Measurements from ENCODE around the gene KLHL17. TPM values are rescaled to one million over a fixed set of nuclear protein-coding genes. Genes with fewer than 3 reads are reported as not detected.

Gene KLHL17
- total RNA-seq, 2 experiments from 2014 or later: 28.6 to 31.7 TPM

GRCh38 chr1:996851-997712 lies 36.7 kb downstream of the KLHL17 start:
- DNase-seq: no peak
- peaks cover 36% of the 10 kb centered on the region for H3K27me3 Mint-ChIP-seq
- peaks cover 3% of the 10 kb centered on the region for H3K36me3 Mint-ChIP-seq (ENCODE audit: low read depth)
- CTCF ChIA-PET: no interaction called here
- no peak overlapping the region for H3K4me3 Mint-ChIP-seq
- POLR2A ChIA-PET: interaction anchor here (1.3 kb wide), 1 partner anchor 17 kb away, joined by 9 read pairs; the partner anchor contains the start of gene ISG15
- no peak overlapping the region for H3K27ac Mint-ChIP-seq
- H3K4me1 Mint-ChIP-seq: peaks cover 14% of the 10 kb centered on the region
- peaks cover 4% of the 10 kb centered on the region for H3K9me3 Mint-ChIP-seq

- H3K4me3 Mint-ChIP-seq: no peak overlapping the region
- CTCF ChIA-PET: no interaction called here
- peaks cover under 1% of the 10 kb centered on the region for H3K36me3 Mint-ChIP-seq (ENCODE audit: low read depth)
- peaks cover 11% of the 10 kb centered on the region for H3K4me1 Mint-ChIP-seq
- peaks cover under 1% of the 10 kb centered on the region for H3K9me3 Mint-ChIP-seq
- DNase-seq: no peak
- no peak overlapping the region for H3K27ac Mint-ChIP-seq
- POLR2A ChIA-PET: interaction anchor here (1.3 kb wide), 1 partner anchor 16 kb away, joined by 9 read pairs; the partner anchor contains the start of gene ISG15
- peaks cover 34% of the 10 kb centered on the region for H3K27me3 Mint-ChIP-seq
Observed at GRCh38 chr1:997713-997992, 37.3 kb downstream of the KLHL17 start.

- H3K27ac Mint-ChIP-seq: no peak overlapping the region
- ChIA-PET CTCF (no interaction called here), POLR2A (interaction anchor here (1.3 kb wide), 1 partner anchor 15 kb away, joined by 9 read pairs; the partner anchor contains the start of gene ISG15)
- no peaks in the 10 kb centered on the region for H3K36me3 Mint-ChIP-seq (ENCODE audit: low read depth)
- DNase-seq: no peak
- H3K27me3 Mint-ChIP-seq: peaks cover 36% of the 10 kb centered on the region
- no peak overlapping the region for H3K4me3 Mint-ChIP-seq
- H3K4me1 Mint-ChIP-seq: peaks cover 8% of the 10 kb centered on the region
- H3K9me3 Mint-ChIP-seq: no peaks in the 10 kb centered on the region
Observed at GRCh38 chr1:997993-998744, 37.8 kb downstream of the KLHL17 start.

DNA sequence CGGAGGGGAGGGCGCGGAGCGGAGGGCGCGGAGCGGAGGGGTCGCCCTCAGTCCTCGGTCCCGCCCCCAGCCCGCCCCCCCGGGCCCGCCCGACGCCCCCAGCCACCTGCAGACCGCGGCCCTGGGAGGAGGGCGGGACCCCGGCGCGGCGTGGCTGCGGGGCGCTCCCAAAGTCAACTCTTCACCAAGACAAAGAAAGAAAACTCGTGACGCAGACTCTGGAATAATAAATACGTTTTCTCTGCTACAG lies 38.3 kb downstream of the KLHL17 start:
- Mint-ChIP-seq H3K27ac (no peak overlapping the region), H3K4me3 (no peak overlapping the region)

GRCh38 chr1:998995-999724 lies 38.8 kb downstream of the KLHL17 start:
- no peak for DNase-seq
- peaks cover 42% of the 10 kb centered on the region for H3K27me3 Mint-ChIP-seq
- CTCF ChIA-PET: interaction anchor here (0.7 kb wide), 1 partner anchor 23 kb away, joined by 3 read pairs; no protein-coding TSS in a partner anchor
- peaks cover 8% of the 10 kb centered on the region for H3K4me1 Mint-ChIP-seq
- POLR2A ChIA-PET: interaction anchor here (1.1 kb wide), 1 partner anchor 14 kb away, joined by 4 read pairs; the partner anchor contains the start of gene ISG15
- no peak overlapping the region for H3K4me3 Mint-ChIP-seq
- no peak overlapping the region for H3K27ac Mint-ChIP-seq
- no peaks in the 10 kb centered on the region for H3K9me3 Mint-ChIP-seq
- H3K36me3 Mint-ChIP-seq (ENCODE audit: low read depth): no peaks in the 10 kb centered on the region

More for the DNA sequence above, 38.3 kb downstream of the KLHL17 start:
- H3K9me3 Mint-ChIP-seq: no peaks in the 10 kb centered on the region
- DNase-seq: no peak
- ChIA-PET POLR2A (no interaction called here), CTCF (no interaction called here)
- no peaks in the 10 kb centered on the region for H3K36me3 Mint-ChIP-seq (ENCODE audit: low read depth)
- H3K4me1 Mint-ChIP-seq: peaks cover 8% of the 10 kb centered on the region
- peaks cover 40% of the 10 kb centered on the region for H3K27me3 Mint-ChIP-seq

DNA sequence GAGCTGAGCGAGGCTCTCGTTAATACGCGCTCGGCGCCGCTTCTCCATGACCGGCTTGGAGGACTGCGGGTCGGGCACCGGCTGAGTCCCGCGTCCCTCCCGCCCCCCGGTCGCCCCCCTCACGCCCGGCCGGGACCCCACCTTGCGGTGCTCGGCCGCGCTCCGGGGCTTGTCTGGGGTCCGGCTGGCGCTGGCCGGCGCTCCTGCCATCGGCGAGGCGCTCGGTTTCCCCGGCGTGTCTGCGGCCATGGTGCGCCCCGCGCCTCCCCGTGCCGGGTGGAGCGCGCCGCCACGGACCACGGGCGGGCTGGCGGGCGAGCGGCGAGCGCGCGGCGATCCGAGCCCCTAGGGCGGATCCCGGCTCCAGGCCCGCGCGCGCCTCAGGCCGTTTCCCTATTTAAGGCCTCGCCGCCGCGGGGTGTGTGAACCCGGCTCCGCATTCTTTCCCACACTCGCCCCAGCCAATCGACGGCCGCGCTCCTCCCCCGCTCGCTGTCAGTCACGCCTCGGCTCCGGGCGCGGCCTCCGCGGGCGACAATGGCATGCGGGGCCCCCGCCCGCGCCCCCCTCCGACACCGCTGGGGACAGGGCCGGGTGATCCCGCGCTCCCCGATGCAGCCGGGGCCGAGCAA lies 39.5 kb downstream of the KLHL17 start, which contains the start of gene HES4:
TSS of gene HES4 (minus strand) at position 373 of the 632 bp plus-strand sequence. CDS start at position 249, 124 bp downstream.
- H3K9me3 Mint-ChIP-seq: no peaks in the 10 kb centered on the region
- H3K4me3 Mint-ChIP-seq: peak within 1 kb of the TSS; percentile 53
- no peaks in the 10 kb centered on the region for H3K36me3 Mint-ChIP-seq (ENCODE audit: low read depth)
- POLR2A ChIA-PET: interaction anchor here (1.1 kb wide), 1 partner anchor 14 kb away, joined by 4 read pairs; the partner anchor contains the start of gene ISG15
- peaks cover 44% of the 10 kb centered on the region for H3K27me3 Mint-ChIP-seq
- CTCF ChIA-PET: interaction anchor here (0.7 kb wide), 1 partner anchor 23 kb away, joined by 3 read pairs; no protein-coding TSS in a partner anchor
- DNase-seq: peak; percentile 61
- peaks cover 13% of the 10 kb centered on the region for H3K4me1 Mint-ChIP-seq
- H3K27ac Mint-ChIP-seq: peak within 1 kb of the TSS; percentile 16

DNA sequence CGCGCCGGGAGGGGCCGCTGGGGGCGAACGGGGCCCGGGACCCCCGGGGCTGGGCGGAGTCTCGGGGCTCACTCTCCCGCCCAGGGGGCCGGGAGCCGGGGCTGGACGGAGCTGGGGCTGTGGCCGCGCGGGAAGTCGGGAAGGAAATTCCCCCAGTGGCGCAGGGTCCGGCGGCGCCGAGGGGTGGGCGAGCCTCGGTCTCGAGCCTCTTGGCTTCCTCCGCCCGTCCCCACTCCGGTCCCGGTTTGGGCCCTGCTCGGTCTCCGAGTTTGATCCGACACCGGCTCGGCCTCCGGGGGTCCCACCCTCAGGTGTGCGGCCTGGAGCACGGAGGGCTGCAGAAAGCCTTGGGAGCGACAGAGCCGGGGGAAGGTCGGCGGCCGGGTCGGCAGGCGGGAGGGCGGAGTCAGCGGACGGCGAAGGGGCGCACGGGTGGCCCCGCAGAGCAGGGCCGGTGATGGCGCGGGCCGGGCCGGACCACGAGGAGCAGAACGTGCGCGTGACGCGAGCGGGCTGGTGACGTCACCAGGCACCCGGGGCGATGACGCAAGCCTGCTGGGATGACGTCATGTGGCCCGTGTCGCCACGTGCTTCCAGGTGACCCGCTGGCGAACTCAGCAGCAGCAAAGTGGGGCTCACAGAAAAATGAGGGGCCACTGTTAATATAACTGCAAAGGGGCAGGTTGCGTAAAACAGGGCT lies 40.1 kb downstream of the KLHL17 start:
- ChIA-PET CTCF (interaction anchor here (1.1 to 2.3 kb wide), 3 partner anchors 13 to 97 kb away, joined by 3 to 17 read pairs (median 6); partner anchors contain the start of gene ISG15), POLR2A (interaction anchor here (1.2 to 2.5 kb wide), 2 partner anchors 13 to 19 kb away, joined by 5 to 18 read pairs; partner anchors contain the start of gene ISG15)
- Mint-ChIP-seq H3K4me1 (peaks cover 19% of the 10 kb centered on the region), H3K27me3 (peaks cover 45% of the 10 kb centered on the region), H3K9me3 (no peaks in the 10 kb centered on the region), H3K4me3 (peak overlapping the region; percentile 53), H3K27ac (peak overlapping the region; percentile 16), H3K36me3 (ENCODE audit: low read depth) (no peaks in the 10 kb centered on the region)
- peak; percentile 70 for DNase-seq

DNA sequence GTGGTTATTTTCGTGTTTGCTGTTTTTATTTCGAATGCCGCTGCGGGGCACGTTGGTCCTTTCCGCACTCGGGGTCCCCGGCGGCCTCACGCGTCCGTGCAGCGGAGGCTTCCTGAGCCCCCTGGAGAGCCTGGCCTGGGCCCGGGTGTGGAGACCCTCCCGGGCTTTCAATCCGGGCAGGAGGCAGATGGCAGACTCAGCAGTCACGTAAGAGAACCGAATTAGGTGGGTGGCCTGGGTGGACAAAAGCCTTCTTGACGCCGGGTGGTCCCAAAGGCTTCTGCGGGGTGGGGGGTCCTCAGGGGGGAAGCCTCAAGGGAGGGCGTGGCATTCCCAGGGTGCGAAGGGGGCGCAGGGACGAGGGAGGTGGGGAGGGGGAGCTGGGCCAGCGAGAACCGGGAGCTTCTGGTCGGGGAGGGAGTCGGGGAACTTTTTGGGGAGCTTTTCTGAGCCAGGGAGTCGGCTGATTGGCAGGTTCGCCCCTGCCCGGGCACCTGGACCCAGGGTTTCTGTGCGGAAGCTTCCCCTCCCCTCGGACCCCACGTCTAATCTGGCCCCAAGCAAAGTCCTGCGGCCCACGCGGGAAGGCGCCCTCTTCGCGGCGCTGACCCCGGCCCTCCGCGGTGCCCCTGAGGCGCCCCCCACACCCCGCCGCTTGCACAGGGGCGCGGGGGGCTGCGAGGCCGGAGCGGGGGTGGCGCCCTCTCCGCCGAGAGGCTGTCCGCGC lies 40.8 kb downstream of the KLHL17 start:
- DNase-seq: no peak
- Mint-ChIP-seq H3K27me3 (peaks cover 42% of the 10 kb centered on the region), H3K9me3 (no peaks in the 10 kb centered on the region), H3K27ac (peak overlapping the region; percentile 16), H3K36me3 (ENCODE audit: low read depth) (no peaks in the 10 kb centered on the region), H3K4me3 (peak overlapping the region; percentile 53), H3K4me1 (peaks cover 18% of the 10 kb centered on the region)
- POLR2A ChIA-PET: interaction anchor here (1.2 to 2.5 kb wide), 2 partner anchors 12 to 18 kb away, joined by 5 to 18 read pairs; partner anchors contain the start of gene ISG15
- CTCF ChIA-PET: interaction anchor here (1.0 to 2.3 kb wide), 6 partner anchors 12 to 96 kb away, joined by 3 to 17 read pairs (median 6); partner anchors contain the start of gene ISG15

DNA sequence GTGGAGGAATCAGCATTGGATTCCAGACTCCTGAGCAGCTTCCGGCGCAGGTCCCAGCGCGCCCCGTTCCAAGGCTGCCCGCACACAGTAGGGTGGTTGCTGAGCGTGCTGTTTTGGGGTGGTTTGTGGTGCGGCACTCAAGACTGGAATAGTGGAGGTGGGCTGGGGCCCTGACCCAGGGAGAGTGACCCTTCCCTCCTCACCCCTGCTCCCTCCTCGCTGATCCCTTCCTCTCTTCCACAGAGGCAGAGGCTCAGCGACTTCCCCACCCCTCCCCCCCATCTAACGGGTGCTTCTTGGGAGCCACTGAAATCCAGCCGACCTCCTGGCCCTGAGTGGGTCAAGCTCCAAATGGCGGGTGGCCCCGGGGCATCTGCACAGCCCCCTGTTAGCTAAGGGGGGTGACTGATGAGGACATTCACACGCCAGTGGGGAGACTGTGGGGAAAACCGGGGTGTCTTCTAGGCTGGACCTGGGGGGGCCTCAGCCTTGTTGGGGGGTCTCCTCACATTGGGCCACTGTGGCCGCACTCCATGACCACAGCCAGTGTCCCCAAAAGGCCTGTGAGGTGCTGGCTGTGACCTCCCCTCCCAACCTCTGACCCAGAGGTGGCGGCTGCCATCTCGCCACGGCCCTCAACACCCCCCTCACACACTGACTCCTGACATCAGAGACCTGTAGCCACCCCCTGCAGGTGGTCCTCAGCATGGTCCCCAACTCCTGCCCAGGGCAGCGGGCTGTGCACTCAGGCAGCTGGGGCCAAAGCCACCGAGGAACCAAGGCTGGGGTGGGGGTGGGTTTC lies 43.4 kb downstream of the KLHL17 start:
- DNase-seq: no peak

GRCh38 chr1:1004420-1004779 lies 44.0 kb downstream of the KLHL17 start:
- CTCF ChIA-PET: no interaction called here
- Mint-ChIP-seq H3K27ac (no peak overlapping the region), H3K9me3 (no peaks in the 10 kb centered on the region)

More for the DNA sequence above, 43.4 kb downstream of the KLHL17 start:
- H3K27me3 Mint-ChIP-seq: peaks cover 41% of the 10 kb centered on the region
- H3K36me3 Mint-ChIP-seq (ENCODE audit: low read depth): no peaks in the 10 kb centered on the region
- H3K27ac Mint-ChIP-seq: no peak overlapping the region
- POLR2A ChIA-PET: interaction anchor here (0.7 kb wide), 1 partner anchor 11 kb away, joined by 3 read pairs; no protein-coding TSS in a partner anchor
- H3K4me1 Mint-ChIP-seq: peaks cover 19% of the 10 kb centered on the region
- CTCF ChIA-PET: no interaction called here
- H3K9me3 Mint-ChIP-seq: no peaks in the 10 kb centered on the region
- H3K4me3 Mint-ChIP-seq: no peak overlapping the region

More at GRCh38 chr1:1004420-1004779, 44.0 kb downstream of the KLHL17 start:
- peaks cover 46% of the 10 kb centered on the region for H3K27me3 Mint-ChIP-seq
- H3K4me1 Mint-ChIP-seq: peaks cover 24% of the 10 kb centered on the region
- no peak overlapping the region for H3K4me3 Mint-ChIP-seq
- DNase-seq: no peak
- H3K36me3 Mint-ChIP-seq (ENCODE audit: low read depth): no peaks in the 10 kb centered on the region
- POLR2A ChIA-PET: interaction anchor here (1.0 kb wide), 1 partner anchor 10 kb away, joined by 5 read pairs; no protein-coding TSS in a partner anchor

Data from activated CD4-positive, alpha-beta memory T cell treated with anti-CD3 and anti-CD28 coated beads, Interleukin-2, amount 10 ng/mL, durations not matched to agents 7 days and 5 days (primary cell).